HG03135 (cell line): ENCODE results near the gene DNAJA4.

Source experiments
- ATAC-seq: cut with Tn5 transposase; IDR thresholded peaks from one replicate; pipeline ENCODE4 v1.9.1; 2021; ENCODE audit warnings: mild to moderate bottlenecking, moderate library complexity; ENCODE audit not compliant: unreplicated experiment

The DNAJA4 gene

DNA sequence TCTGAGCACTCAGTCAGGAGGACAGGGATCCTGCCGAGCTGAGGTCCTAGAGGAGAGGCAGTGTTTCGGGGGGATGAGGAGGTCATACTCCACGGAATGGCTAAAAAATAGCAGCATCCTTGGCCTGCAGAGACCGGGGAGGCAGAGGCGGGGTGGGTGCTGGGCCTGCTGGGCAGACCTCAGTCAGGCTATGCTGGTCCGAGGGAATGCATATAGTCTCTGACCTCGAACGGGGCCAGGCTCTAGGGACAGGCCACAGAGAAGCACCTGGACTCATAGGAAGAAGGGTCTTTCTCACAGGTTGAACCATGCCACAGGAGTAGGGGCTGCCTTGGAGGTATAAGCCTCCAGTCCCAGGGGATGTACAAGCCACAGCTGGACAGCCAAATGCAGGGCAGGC, 49.0 kb downstream of the DNAJA4 start:
- no peak for ATAC-seq

- ATAC-seq = no peak
Measured at GRCh38 chr15:78314181-78314581, 49.8 kb downstream of the DNAJA4 start.

GRCh38 chr15:78315686-78316282, 51.4 kb downstream of the DNAJA4 start:
- no peak for ATAC-seq

DNA sequence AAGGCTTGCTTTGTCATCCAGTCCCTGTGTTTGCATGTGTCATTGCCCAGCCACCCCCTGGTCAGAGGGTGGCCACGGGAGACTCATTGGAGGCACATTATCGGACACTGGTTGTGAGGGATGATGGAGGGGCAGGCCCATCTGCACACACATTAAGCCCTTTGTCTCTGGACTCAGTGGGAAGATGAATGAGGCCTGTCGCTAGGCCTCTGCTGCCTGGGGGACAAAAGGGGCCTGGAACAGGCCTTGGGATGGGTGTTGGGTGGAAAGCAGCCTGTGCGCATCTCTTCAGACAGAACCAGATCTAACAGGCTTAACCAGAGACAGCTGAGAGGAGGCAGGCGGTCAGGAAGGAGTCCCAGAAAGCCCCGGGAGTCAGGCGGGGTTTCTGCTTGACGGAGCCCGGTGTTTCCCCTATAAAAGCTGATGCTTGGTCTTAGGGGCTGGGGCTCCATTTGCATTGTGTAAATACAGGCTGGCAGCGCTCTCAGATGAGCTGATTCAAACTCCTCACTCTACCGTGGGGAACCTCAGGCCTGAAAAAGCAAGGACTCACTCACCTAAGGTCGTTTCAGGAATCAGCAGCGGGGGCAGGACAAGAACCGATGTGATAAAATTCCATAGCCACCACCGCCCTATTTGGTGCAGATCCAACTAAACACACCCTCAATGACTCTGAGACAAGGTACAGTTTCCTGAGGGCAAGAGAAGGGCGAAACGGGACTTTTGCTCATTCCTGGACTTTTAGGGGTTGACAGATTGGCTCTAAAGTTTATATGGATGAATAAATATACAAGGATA, 52.1 kb downstream of the DNAJA4 start:
- no peak for ATAC-seq

DNA sequence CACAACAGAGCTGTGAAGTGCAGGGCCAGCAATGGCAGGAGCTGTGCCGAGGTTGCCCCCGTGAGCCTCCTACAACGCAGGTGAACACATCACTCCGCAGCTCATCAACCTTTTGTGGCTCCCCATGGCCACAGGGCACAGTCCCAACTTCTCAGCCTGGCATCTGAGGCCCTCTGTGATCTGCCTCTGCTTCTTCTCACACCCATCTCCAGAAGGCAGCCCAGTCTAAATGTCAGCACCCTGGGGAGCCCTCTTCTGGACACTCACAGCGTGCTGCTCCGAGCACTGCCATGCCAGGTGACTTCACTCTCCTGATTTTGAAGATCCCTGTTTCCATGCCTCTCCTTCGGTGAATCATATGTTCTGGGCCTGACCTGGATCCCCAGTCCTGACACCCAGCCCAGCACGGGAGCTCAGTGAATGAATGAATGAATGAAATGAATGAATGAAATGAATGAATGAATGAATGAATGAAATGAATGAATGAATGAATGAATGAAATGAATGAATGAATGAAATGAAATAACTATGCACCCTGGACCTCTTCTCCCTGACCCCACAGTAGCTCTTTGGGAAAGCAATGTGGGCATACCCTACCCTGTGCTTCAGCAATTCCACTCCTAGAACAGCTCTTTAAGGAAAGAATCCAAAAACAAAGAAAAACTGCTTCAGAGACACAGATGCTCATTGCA, 52.9 kb downstream of the DNAJA4 start:
- ATAC-seq = no peak

- ATAC-seq = no peak
Measured at GRCh38 chr15:78319588-78319987, 55.2 kb downstream of the DNAJA4 start.

- ATAC-seq = no peak
Measured at GRCh38 chr15:78320183-78320582, 55.8 kb downstream of the DNAJA4 start.

GRCh38 chr15:78321041-78321570, 56.7 kb downstream of the DNAJA4 start:
- no peak for ATAC-seq

- ATAC-seq = no peak
Measured at GRCh38 chr15:78321786-78322185, 57.4 kb downstream of the DNAJA4 start.

DNA sequence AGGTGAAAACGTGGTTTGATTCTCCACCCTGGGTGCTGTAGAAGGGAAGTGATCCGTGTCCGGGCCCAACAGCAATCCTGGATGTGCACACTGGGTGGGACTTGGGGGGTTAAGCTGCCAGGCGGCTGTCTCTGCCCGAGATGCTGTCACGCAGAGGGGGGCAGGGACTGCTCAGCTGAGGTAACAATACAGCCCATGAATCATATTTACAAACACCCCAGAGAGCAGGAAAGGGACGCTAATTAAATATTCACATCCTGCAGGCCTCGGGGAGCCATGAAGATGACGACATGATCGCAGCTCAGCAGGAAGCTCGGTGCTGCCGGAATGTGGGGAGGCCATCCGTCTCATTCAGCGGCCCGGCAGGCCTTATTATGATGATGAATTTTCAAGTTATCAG, 57.9 kb downstream of the DNAJA4 start:
- no peak for ATAC-seq

DNA sequence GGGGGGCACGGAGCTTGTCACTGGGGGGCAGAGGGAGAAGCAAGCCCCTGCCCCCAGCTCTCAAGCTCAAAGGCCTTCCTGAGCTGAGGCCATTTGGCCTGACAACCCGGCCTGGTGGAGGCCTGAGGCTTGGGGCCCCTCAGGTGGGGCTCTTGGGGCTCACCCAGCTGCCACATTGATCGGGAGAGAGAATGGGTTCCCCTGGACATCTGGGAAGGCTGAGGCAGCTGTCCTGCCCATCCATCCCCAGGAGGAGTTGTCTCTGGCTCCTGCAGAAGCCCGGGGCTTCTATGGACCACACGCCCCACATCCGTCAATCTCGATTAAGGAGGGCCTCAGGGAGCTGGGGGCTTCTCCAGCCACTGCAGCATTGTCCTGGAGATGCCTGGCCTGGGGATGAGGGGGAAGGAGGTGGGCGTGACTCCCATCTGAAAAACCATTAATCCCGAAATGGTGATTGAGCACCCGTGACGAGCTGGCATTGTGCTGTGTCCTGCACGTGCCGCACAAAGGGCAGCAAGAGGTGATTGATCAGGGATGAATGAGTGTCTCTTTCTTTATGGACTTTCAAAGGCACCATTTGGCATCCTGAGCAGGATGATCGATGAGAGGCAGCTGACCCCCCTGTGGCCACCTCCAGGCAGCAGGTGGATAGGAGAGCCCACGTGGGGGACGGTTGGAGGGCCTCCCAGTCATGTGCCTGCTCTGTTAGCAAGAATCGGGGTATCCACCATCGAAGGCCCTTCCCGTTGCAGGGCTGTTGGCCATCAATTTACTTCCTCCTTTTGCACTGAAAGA, 58.6 kb downstream of the DNAJA4 start:
- no peak for ATAC-seq

GRCh38 chr15:78323693-78324092, 59.3 kb downstream of the DNAJA4 start:
- ATAC-seq = no peak

DNA sequence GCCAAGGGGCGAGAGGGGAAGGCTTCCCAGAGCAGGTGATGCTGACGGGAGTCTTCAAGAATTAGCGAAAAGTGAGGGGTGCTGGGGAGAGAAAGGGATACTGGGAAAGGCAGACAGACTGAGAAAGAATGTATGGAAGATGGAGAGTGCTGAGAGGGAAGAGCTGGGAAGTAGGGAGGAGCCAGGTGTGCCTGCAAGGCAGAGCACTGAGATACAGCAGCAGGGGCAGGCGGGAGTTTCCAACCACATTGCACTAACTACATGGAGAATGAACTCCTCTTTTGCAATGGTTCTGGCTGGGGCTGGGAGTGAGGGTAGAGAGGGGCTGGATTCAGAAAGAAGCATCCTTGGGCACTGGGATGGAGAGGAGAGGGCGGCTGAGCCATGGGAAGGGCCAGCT, 59.8 kb downstream of the DNAJA4 start:
- no peak for ATAC-seq

DNA sequence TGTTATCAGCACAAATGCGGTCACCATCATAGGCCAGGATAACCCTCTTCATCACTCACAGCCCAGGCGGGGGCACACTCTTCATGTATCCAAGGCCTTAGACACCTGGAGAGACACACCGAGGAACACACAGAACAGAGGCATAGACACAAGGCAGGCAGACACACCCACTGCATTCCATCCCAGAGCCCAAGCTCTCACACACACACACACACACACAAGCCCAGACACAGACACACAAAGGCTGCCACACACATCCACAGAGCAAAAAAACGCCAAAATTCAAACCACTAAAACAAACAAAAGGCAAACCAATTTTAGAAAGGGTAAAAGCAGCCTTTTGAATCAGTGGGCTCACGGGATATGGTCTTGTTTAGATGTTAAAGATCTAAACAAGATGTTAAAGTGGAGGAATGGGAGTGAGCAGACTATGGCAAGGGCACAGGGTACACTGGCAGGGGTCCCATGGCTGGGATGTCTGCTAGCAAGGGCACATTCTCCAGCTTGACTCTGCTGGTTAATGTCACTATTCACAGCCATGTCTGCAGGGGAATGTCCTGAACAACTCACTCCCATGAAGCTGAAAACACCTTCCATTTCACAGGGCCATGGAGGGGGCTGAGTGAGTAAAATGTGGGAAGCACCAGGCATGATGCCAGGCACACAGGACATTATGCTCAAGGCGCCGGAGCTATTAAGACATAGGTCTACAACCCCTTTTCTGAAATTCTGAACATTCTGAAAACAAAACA, 60.9 kb downstream of the DNAJA4 start:
- no peak for ATAC-seq

DNA sequence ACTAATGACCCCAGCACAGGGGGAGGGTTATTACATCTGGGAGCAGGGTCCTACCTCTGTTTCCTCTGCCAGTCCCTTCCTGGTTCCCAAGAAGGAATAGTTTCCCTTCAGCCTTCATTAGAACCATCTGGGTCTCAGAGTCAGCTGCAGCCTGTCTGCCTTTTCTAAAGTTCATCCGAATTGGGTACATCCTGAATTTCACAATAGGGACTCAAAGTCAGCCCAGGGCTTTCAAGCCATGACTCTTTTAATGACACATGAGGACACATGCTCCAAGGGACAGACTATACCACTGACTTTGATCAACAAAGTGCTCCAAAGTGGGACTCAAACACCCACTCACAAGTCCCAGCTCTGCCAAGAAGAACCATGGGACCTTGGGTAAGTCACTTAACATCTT, 63.1 kb downstream of the DNAJA4 start:
- ATAC-seq = no peak

DNA sequence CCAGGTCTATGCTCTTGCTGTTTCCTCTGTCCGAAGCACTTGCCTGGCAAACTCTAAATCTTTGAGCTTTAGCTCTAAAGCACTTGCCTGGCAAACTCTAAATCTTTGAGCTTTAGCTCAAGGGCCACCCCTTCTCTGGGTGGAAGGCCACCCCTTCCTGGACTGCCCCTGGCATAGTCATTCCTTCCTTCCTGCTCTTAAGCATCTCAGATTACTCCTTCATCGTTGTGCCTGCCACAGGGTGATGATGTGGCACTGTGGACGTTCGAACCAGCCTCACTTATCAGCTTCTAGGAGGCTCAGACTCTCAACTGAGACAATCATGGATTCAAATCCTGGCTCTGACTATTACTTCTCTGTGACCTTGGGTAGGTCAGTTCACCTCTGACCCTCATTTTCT, 65.3 kb downstream of the DNAJA4 start:
- no peak for ATAC-seq
